ENCODE measurements around the gene SLCO1A2.

SLCO1A2 gene

DNA sequence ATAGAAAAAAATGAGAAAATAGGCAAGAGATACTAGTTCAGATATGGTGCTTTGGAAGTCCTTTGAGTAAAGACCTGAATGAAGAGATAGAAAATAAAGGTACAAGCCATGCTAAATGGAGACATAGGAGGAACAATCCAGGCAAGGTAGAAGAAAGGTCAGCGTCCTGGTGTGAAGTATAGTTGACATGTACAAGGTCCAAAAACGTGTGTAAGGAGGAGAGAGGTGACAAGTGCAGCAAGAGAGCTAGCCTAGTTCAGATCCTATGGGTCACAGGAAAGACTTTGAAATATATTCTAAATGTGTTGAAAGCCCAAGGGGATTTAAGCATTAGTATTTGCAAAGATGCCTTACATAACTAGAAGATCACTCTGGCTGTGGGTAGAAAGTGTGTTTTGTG lies 115.5 kb downstream of the SLCO1A2 start:
- DNase-seq (ENCODE audit: low read depth, low spot score): no peak
